ENCODE measurements around the gene NRM.
A peak's percentile ranks its signal among the peaks of the same experiment; 100 is the strongest.
"Not testable (repeated sequence)": the region's sequence is repeated elsewhere in the genome, so short reads cannot be mapped to it uniquely, and the experiment has no call there.

NRM gene

GRCh38 chr6:30720738-30721197 lies 30.0 kb upstream of the NRM start:
- no peak for DNase-seq (ENCODE audit: low read depth, low spot score)

GRCh38 chr6:30719791-30720737 lies 29.3 kb upstream of the NRM start, which contains the start of gene TUBB:
TSS of gene TUBB (plus strand) at chr6:30720352. CDS start at chr6:30720507, 155 bp downstream.
- peak; percentile 89 for DNase-seq (ENCODE audit: low read depth, low spot score)

- DNase-seq (ENCODE audit: low read depth, low spot score) = no peak
Observed at GRCh38 chr6:30719356-30719755, 28.6 kb upstream of the NRM start.

- DNase-seq (ENCODE audit: low read depth, low spot score) = not testable (repeated sequence)
Observed at GRCh38 chr6:30717845-30718720, 27.3 kb upstream of the NRM start.

GRCh38 chr6:30717129-30717844 lies 26.5 kb upstream of the NRM start, which contains the start of gene MDC1:
TSS of gene MDC1 (minus strand) at chr6:30717281. CDS start at chr6:30715175, 2,106 bp downstream.
- peak; percentile 100 for DNase-seq (ENCODE audit: low read depth, low spot score)

- no peak for DNase-seq (ENCODE audit: low read depth, low spot score)
Observed at GRCh38 chr6:30716879-30717128, 26.0 kb upstream of the NRM start.

- DNase-seq (ENCODE audit: low read depth, low spot score) = no peak
Observed at GRCh38 chr6:30714263-30714662, 23.5 kb upstream of the NRM start.

- DNase-seq (ENCODE audit: low read depth, low spot score) = no peak
Observed at GRCh38 chr6:30712441-30712945, 21.7 kb upstream of the NRM start.

- DNase-seq (ENCODE audit: low read depth, low spot score) = no peak
Observed at GRCh38 chr6:30711758-30712380, 21.1 kb upstream of the NRM start.

GRCh38 chr6:30709101-30709868 lies 18.5 kb upstream of the NRM start:
- DNase-seq (ENCODE audit: low read depth, low spot score) = no peak

GRCh38 chr6:30707281-30707850 lies 16.6 kb upstream of the NRM start:
- DNase-seq (ENCODE audit: low read depth, low spot score) = no peak

- DNase-seq (ENCODE audit: low read depth, low spot score) = no peak
Observed at GRCh38 chr6:30705620-30706019, 14.8 kb upstream of the NRM start.

- no peak for DNase-seq (ENCODE audit: low read depth, low spot score)
Observed at GRCh38 chr6:30703821-30704220, 13.0 kb upstream of the NRM start.

GRCh38 chr6:30703011-30703410 lies 12.2 kb upstream of the NRM start:
- no peak for DNase-seq (ENCODE audit: low read depth, low spot score)

GRCh38 chr6:30700340-30700739 lies 9.6 kb upstream of the NRM start:
- DNase-seq (ENCODE audit: low read depth, low spot score) = no peak

GRCh38 chr6:30696432-30696831 lies 5.6 kb upstream of the NRM start:
- no peak for DNase-seq (ENCODE audit: low read depth, low spot score)

- DNase-seq (ENCODE audit: low read depth, low spot score) = no peak
Observed at GRCh38 chr6:30691208-30691847, 544 bp upstream of the NRM start.

- no peak for DNase-seq (ENCODE audit: low read depth, low spot score)
Observed at GRCh38 chr6:30689985-30690384, 799 bp downstream of the NRM start.

Data from brain pericyte (primary cell).